ENCODE results near the gene ZNF770.

The ZNF770 gene

GRCh38 chr15:34942363-34942762 lies 45.7 kb downstream of the ZNF770 start:
- H3K4me3 ChIP-seq (ENCODE audit: low read length in 2 of 2) = no peak overlapping the region
- no peak overlapping the region for H3K9ac ChIP-seq (ENCODE audit: low read depth, low read length, poor library complexity)
- peaks cover 0 to 84% of the 10 kb centered on the region in 2 donors for H3K36me3 ChIP-seq (replicated peaks in 1 of 2; ENCODE audit: control insufficient read depth in 2 of 2, insufficient read depth in 2 of 2, low read length in 2 of 2)
- H2AK5ac ChIP-seq (ENCODE audit: low read depth, low read length) = no peak overlapping the region
- WGBS, 2 donors (ENCODE audit: extremely low coverage in 2 of 2, insufficient read length in 2 of 2, insufficient replicate concordance in 1 of 2) = no CpG with 5 or more reads among the region's 6 CpGs
- no peak overlapping the region for H3K18ac ChIP-seq (ENCODE audit: low read length)
- H3K79me1 ChIP-seq (ENCODE audit: low read depth, low read length) = no peaks in the 10 kb centered on the region
- no peaks in the 10 kb centered on the region for H3K27me3 ChIP-seq (ENCODE audit: control insufficient read depth in 3 of 3, insufficient read depth in 3 of 3, low read depth in 1 of 3, low read length in 3 of 3)
- no peaks in the 10 kb centered on the region for H3K9me3 ChIP-seq (replicated peaks in 1 of 2; ENCODE audit: control insufficient read depth in 2 of 2, insufficient read depth in 1 of 2, low read depth in 1 of 2, low read length in 2 of 2)
- no peak overlapping the region for H2AFZ ChIP-seq (ENCODE audit: low read length)
- no peak overlapping the region for H2BK5ac ChIP-seq (ENCODE audit: low read length)
- no peak overlapping the region for H3K14ac ChIP-seq (ENCODE audit: low read length)
- no peak overlapping the region for H4K91ac ChIP-seq (ENCODE audit: low read depth, low read length, poor library complexity)
- no peak overlapping the region for H3K4me2 ChIP-seq (ENCODE audit: insufficient read depth, low read length, poor library complexity, severe bottlenecking)
- no peak overlapping the region for H3K27ac ChIP-seq (replicated peaks; ENCODE audit: low read length)
- no peaks in the 10 kb centered on the region for H3K4me1 ChIP-seq (ENCODE audit: control insufficient read depth in 2 of 2, insufficient read depth in 1 of 2, low read depth in 1 of 2, low read length in 2 of 2)
- no peak overlapping the region for H2BK120ac ChIP-seq (ENCODE audit: low read depth, low read length)
- H4K8ac ChIP-seq (ENCODE audit: low read depth, low read length) = no peak overlapping the region
- H3K4ac ChIP-seq (ENCODE audit: low read length) = no peak overlapping the region
- H2BK12ac ChIP-seq (ENCODE audit: low read length) = no peak overlapping the region
- no peak for DNase-seq (ENCODE audit: low spot score)
- no peak overlapping the region for H3K23ac ChIP-seq (ENCODE audit: low read depth, low read length, poor library complexity)
- H2BK15ac ChIP-seq (ENCODE audit: low read length) = no peak overlapping the region

GRCh38 chr15:34941831-34942230 lies 46.3 kb downstream of the ZNF770 start:
- no peak overlapping the region for H2BK12ac ChIP-seq (ENCODE audit: low read length)
- no peaks in the 10 kb centered on the region for H3K9me3 ChIP-seq (replicated peaks in 1 of 2; ENCODE audit: control insufficient read depth in 2 of 2, insufficient read depth in 1 of 2, low read depth in 1 of 2, low read length in 2 of 2)
- H4K8ac ChIP-seq (ENCODE audit: low read depth, low read length) = no peak overlapping the region
- H3K4me3 ChIP-seq (ENCODE audit: low read length in 2 of 2) = no peak overlapping the region
- H3K4me2 ChIP-seq (ENCODE audit: insufficient read depth, low read length, poor library complexity, severe bottlenecking) = no peak overlapping the region
- H4K91ac ChIP-seq (ENCODE audit: low read depth, low read length, poor library complexity) = no peak overlapping the region
- WGBS, 2 donors (ENCODE audit: extremely low coverage in 2 of 2, insufficient read length in 2 of 2, insufficient replicate concordance in 1 of 2) = 100% methylated on average over 1 of the region's 3 CpGs
- H3K79me1 ChIP-seq (ENCODE audit: low read depth, low read length) = no peaks in the 10 kb centered on the region
- no peak overlapping the region for H3K23ac ChIP-seq (ENCODE audit: low read depth, low read length, poor library complexity)
- no peak overlapping the region for H3K9ac ChIP-seq (ENCODE audit: low read depth, low read length, poor library complexity)
- H3K4me1 ChIP-seq (ENCODE audit: control insufficient read depth in 2 of 2, insufficient read depth in 1 of 2, low read depth in 1 of 2, low read length in 2 of 2) = no peaks in the 10 kb centered on the region
- H2AK5ac ChIP-seq (ENCODE audit: low read depth, low read length) = no peak overlapping the region
- no peak for DNase-seq (ENCODE audit: low spot score)
- H2BK15ac ChIP-seq (ENCODE audit: low read length) = no peak overlapping the region
- H2BK5ac ChIP-seq (ENCODE audit: low read length) = no peak overlapping the region
- H3K36me3 ChIP-seq (replicated peaks in 1 of 2; ENCODE audit: control insufficient read depth in 2 of 2, insufficient read depth in 2 of 2, low read length in 2 of 2) = peaks cover 0 to 88% of the 10 kb centered on the region in 2 donors
- no peaks in the 10 kb centered on the region for H3K27me3 ChIP-seq (ENCODE audit: control insufficient read depth in 3 of 3, insufficient read depth in 3 of 3, low read depth in 1 of 3, low read length in 3 of 3)
- H3K27ac ChIP-seq (replicated peaks; ENCODE audit: low read length) = no peak overlapping the region
- H3K4ac ChIP-seq (ENCODE audit: low read length) = no peak overlapping the region
- no peak overlapping the region for H3K14ac ChIP-seq (ENCODE audit: low read length)
- H2BK120ac ChIP-seq (ENCODE audit: low read depth, low read length) = no peak overlapping the region
- H2AFZ ChIP-seq (ENCODE audit: low read length) = no peak overlapping the region
- H3K18ac ChIP-seq (ENCODE audit: low read length) = no peak overlapping the region

GRCh38 chr15:34941185-34941698 lies 46.8 kb downstream of the ZNF770 start:
- Histone ChIP-seq H3K4ac (ENCODE audit: low read length) (no peak overlapping the region), H2BK120ac (ENCODE audit: low read depth, low read length) (no peak overlapping the region), H2BK5ac (ENCODE audit: low read length) (no peak overlapping the region), H3K4me1 (ENCODE audit: control insufficient read depth in 2 of 2, insufficient read depth in 1 of 2, low read depth in 1 of 2, low read length in 2 of 2) (no peaks in the 10 kb centered on the region), H2BK15ac (ENCODE audit: low read length) (no peak overlapping the region), H3K4me2 (ENCODE audit: insufficient read depth, low read length, poor library complexity, severe bottlenecking) (no peak overlapping the region), H2BK12ac (ENCODE audit: low read length) (no peak overlapping the region), H3K4me3 (ENCODE audit: low read length in 2 of 2) (no peak overlapping the region), H3K23ac (ENCODE audit: low read depth, low read length, poor library complexity) (no peak overlapping the region), H3K79me1 (ENCODE audit: low read depth, low read length) (no peaks in the 10 kb centered on the region), H3K27me3 (ENCODE audit: control insufficient read depth in 3 of 3, insufficient read depth in 3 of 3, low read depth in 1 of 3, low read length in 3 of 3) (no peaks in the 10 kb centered on the region), H3K27ac (replicated peaks; ENCODE audit: low read length) (no peak overlapping the region), H3K9me3 (replicated peaks in 1 of 2; ENCODE audit: control insufficient read depth in 2 of 2, insufficient read depth in 1 of 2, low read depth in 1 of 2, low read length in 2 of 2) (no peaks in the 10 kb centered on the region), H3K18ac (ENCODE audit: low read length) (no peak overlapping the region), H2AK5ac (ENCODE audit: low read depth, low read length) (no peak overlapping the region), H4K91ac (ENCODE audit: low read depth, low read length, poor library complexity) (no peak overlapping the region), H4K8ac (ENCODE audit: low read depth, low read length) (no peak overlapping the region), H2AFZ (ENCODE audit: low read length) (no peak overlapping the region), H3K36me3 (replicated peaks in 1 of 2; ENCODE audit: control insufficient read depth in 2 of 2, insufficient read depth in 2 of 2, low read length in 2 of 2) (peaks cover 0 to 92% of the 10 kb centered on the region in 2 donors), H3K9ac (ENCODE audit: low read depth, low read length, poor library complexity) (no peak overlapping the region), H3K14ac (ENCODE audit: low read length) (no peak overlapping the region)
- DNase-seq (ENCODE audit: low spot score) = no peak
- no CpG with 5 or more reads among the region's 2 CpGs for WGBS, 2 donors (ENCODE audit: extremely low coverage in 2 of 2, insufficient read length in 2 of 2, insufficient replicate concordance in 1 of 2)

- H3K27ac ChIP-seq (replicated peaks; ENCODE audit: low read length) = no peak overlapping the region
- H2BK15ac ChIP-seq (ENCODE audit: low read length) = no peak overlapping the region
- H4K91ac ChIP-seq (ENCODE audit: low read depth, low read length, poor library complexity) = no peak overlapping the region
- peaks cover 8 to 90% of the 10 kb centered on the region in 2 donors for H3K36me3 ChIP-seq (replicated peaks in 1 of 2; ENCODE audit: control insufficient read depth in 2 of 2, insufficient read depth in 2 of 2, low read length in 2 of 2)
- no peak overlapping the region for H2AFZ ChIP-seq (ENCODE audit: low read length)
- no peak overlapping the region for H3K4me3 ChIP-seq (ENCODE audit: low read length in 2 of 2)
- H2BK5ac ChIP-seq (ENCODE audit: low read length) = no peak overlapping the region
- no peak for DNase-seq (ENCODE audit: low spot score)
- no peak overlapping the region for H3K18ac ChIP-seq (ENCODE audit: low read length)
- no peak overlapping the region for H4K8ac ChIP-seq (ENCODE audit: low read depth, low read length)
- H2AK5ac ChIP-seq (ENCODE audit: low read depth, low read length) = no peak overlapping the region
- peaks cover 0 to 3% of the 10 kb centered on the region in 2 donors for H3K9me3 ChIP-seq (replicated peaks in 1 of 2; ENCODE audit: control insufficient read depth in 2 of 2, insufficient read depth in 1 of 2, low read depth in 1 of 2, low read length in 2 of 2)
- no peak overlapping the region for H3K14ac ChIP-seq (ENCODE audit: low read length)
- no peak overlapping the region for H2BK12ac ChIP-seq (ENCODE audit: low read length)
- no peaks in the 10 kb centered on the region for H3K4me1 ChIP-seq (ENCODE audit: control insufficient read depth in 2 of 2, insufficient read depth in 1 of 2, low read depth in 1 of 2, low read length in 2 of 2)
- WGBS, 2 donors (ENCODE audit: extremely low coverage in 2 of 2, insufficient read length in 2 of 2, insufficient replicate concordance in 1 of 2) = no CpG with 5 or more reads among the region's 3 CpGs
- H3K9ac ChIP-seq (ENCODE audit: low read depth, low read length, poor library complexity) = no peak overlapping the region
- no peak overlapping the region for H3K4me2 ChIP-seq (ENCODE audit: insufficient read depth, low read length, poor library complexity, severe bottlenecking)
- H3K4ac ChIP-seq (ENCODE audit: low read length) = no peak overlapping the region
- H3K79me1 ChIP-seq (ENCODE audit: low read depth, low read length) = no peaks in the 10 kb centered on the region
- no peaks in the 10 kb centered on the region for H3K27me3 ChIP-seq (ENCODE audit: control insufficient read depth in 3 of 3, insufficient read depth in 3 of 3, low read depth in 1 of 3, low read length in 3 of 3)
- no peak overlapping the region for H3K23ac ChIP-seq (ENCODE audit: low read depth, low read length, poor library complexity)
- no peak overlapping the region for H2BK120ac ChIP-seq (ENCODE audit: low read depth, low read length)
Measured at GRCh38 chr15:34933432-34933975, 54.6 kb downstream of the ZNF770 start.
